ENCODE results near the gene EXOC6B.

The EXOC6B gene

DNA sequence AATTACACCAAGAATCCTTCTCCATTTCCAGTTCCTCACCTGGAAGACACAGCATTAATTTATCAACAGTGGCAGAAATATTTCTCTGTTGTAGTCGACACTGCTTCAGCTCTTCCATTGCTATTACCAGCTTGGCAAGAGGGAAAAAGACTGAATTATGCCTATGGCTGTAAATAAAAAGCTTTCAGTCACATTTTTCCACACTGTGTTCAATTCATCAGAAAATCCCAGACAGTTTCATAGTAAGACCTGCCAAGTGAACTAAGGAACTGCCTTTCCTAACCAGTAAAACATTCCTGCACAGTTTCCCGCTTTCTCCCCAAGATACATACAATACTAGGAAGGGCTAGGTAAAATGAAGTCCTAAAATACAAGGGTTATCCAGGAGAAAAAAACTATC is 94.7 kb downstream of the EXOC6B start:
- DNase-seq = no peak

DNA sequence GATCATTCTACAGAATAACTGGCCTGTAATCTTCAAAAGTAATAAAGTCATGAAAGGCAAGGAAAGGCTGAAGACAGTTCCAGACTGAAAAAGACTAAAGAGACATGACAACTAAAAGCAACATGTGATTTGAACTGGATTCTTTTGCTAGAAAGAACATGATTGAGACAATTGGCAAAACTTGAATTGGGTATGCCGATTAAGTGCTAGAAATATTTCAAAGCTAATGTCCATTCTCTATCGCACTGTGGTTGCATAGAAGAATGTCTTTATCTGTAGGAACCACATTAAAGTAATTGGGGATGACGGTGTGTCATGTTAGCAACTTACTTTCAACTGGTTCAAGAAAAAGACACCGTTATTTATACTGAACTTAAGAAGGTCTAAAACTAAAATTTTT is 98.5 kb downstream of the EXOC6B start:
- DNase-seq = no peak

DNA sequence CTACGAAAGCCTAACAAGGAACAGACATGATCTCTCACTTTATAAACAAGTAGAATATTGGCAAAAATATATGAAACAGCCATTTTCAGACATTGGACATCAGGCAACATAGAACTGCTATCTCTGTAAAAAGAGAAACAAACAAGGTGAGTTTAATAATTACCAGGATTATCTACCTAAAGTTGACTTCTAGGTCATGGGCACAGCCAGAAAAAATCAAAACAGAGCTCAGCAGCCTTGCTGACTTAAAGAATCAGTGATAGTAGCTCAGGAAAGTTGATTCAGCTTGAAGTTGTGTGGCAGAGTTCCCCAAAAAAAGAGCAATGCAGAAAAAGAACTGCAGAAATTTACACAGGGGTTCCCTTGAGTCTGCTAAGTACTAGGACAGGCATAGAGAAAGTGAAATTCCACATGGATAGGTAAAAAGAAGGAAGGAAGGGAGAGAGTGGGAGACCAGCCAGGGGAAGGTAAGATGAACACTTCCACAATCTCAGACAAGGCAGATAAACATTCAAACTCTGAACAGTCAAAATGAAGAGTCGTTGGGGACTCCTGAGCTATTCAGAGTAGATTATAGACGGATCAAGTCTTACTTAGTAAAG is 102.0 kb downstream of the EXOC6B start:
- no peak for DNase-seq

DNA sequence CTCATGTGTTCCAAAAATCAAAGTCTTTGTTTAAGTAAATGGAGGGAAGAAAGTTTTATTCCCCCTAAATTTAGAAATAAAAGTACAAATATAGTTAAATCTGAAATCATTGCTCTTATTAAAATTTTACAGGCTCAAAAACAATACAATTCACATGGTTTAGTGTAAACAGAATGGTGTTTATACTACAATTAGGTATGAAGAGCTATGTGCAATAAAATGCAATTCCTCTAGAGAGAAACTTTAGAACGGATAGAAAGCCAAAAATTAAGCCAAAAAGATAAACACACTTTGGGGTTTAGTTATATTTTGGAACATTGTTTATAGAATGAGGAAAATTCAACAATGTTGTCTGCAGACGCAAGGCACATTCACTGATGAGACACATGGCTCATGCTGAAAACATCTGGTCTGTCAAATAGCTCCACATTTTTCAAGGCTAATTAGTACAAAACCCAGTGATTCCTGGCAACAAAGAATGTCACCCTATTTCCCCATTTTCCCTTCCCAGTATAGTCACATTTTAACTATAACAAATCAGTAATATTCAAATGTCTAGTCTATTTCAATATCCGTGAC is 103.3 kb downstream of the EXOC6B start:
- DNase-seq = no peak

DNA sequence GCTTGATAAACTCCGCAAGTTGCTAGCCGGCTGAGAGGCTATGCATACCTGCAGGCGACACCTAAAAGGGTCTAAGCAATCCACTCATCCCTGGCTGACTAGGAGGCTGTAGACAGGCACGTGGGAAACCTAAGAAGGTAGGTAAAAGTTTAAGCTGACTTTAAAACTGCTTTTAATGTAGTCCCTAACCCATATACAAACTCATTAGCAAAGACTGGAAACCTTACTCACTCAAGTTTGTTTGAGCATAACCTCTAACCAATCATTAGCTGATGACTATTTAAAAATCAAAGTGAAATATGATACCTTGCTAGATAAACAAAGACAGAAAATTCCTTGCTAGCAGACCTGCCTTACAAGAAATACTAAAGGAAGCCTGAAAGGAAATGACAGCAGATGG is 106.4 kb downstream of the EXOC6B start:
- no peak for DNase-seq

DNA sequence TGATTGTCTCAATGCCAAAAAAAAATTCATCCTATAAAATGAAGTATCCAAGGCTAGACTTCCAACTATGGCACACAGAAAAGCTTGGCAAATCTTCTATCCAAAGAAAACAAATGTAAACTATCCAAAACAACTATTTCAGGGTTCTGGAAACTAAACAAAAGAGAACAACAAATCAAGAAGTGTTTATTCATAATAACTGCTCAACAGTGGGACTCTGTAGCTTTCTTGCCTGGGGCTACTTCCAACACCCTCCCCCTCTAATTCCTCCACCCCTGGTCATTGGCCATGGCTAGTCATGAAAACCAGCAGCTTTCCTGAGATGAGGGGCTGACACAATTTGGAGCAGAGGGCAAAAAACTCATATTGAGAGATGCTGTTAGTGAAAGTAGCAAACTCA is 107.0 kb downstream of the EXOC6B start:
- no peak for DNase-seq

DNA sequence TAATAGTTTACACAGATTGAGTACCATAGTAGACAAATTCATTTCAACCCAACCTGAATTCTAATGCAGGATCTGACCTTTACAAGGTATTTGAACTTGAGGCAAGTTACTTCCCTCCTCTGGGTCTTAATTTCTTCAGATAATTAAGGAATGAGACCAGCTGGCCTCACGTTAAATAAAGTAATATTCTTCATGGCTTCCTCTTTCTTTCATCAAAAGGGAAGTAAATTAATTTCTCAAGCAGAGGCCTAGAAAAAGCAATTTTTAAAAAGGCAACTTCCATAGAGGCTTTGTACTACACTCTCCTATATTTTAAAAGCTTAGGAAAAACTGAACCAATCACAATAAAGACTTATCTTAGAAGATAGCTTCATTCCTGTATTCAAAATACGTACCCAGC is 109.2 kb downstream of the EXOC6B start:
- DNase-seq = no peak

DNA sequence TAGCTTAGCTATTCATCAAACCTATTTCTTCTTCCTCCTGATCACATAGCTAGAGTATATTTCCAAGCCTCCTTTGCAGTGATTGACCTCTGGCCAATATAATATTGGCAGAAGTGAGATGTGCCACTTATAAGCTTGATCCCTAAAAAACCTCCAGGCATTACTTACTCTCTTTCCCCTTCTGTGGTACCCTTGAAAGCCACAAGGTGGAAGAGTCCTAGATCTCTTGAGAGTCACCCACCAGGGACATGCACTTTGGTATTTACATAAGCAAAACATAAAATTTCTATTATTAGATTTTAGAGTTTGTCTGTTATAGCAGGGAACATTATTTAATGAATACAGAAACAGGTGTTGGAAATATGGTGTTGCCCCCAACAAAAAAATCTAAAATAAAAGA is 112.0 kb downstream of the EXOC6B start:
- DNase-seq = no peak

DNA sequence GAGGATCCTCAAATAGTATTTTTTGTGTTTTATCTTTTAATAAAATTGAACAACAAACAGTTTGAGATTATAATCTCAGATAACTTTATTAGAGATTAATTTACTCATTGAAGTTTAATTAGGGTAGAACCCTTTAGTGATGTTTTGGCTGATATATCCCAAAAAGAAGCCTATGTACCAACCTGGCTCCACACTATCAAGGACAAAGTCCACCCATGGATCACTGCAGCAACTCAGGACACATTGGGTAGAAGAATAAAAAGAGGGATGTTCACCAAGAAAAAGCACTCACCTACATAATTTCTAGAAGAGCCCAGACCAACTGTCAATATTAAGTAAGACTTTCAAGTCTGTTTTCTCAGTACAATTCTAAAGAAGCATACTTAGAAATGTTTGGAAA is 112.9 kb downstream of the EXOC6B start:
- DNase-seq = no peak

DNA sequence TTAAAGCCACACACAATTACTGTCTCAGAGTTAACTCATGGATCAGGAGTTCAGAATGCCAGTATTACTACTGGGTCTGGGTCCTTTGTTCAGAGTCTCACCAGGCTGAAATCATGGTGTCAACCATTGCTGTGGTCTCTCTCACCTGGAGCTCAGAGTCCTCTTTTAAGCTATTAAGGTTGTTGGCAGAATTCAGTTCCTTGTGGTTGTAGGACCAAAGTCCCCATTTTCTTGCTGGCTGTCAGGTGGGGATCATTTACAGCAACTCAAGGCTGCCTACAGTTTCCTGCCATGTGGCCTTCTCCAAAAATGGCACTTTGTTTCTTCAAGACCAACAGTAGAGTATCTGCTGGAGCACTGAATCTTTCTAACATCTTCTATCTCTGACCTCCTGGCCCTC is 113.5 kb downstream of the EXOC6B start:
- DNase-seq = no peak

DNA sequence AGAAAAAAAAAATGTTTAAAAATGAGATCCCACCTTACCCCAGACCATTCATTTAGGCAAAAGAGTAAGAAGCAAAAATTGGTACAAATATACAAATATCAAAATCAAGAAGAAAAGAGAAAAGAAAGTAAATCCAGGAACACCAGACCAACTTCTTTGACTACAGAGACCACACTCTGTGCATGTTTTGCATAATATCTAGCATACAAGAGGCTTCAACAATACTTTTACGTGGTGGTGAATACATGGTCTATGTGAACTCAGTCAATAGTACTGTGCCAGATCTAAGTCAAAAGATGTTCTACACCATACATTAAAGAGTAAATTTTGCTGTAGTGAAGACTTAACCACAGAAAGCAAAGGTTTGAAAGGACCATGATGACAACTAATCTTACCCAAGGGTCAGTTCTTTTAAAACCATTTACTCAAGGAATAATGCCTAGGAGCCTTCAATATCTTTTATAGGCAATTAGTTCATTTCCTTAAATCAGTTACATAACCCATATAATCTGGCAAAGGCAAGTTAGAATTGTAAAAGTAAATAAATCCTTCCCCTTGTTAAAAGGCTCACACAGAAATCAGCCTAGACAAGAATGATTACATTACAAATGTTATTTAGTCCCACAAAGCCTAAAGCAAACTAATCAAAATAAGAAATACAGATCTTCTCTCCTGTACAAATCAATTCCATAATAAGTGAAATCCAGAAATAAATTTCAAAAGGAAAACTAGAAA is 115.2 kb downstream of the EXOC6B start:
- DNase-seq = no peak

DNA sequence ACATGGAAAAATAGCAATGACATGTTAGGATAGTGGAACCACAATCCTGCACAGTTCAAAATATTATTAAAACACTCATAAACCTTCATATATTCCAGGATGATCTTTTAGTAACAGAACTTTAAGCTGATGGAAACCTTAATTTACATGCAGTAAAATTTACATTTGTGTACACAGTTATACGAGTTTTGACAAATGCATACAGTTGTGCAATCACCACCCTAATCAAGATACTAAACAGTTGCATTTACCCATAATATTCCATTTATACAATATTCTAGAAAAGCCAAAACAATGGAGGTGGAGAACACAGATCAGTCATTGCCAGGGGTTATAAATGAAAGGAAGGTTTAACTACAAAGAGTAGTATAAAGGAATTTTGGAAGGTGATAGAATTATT is 117.6 kb downstream of the EXOC6B start:
- DNase-seq = no peak

DNA sequence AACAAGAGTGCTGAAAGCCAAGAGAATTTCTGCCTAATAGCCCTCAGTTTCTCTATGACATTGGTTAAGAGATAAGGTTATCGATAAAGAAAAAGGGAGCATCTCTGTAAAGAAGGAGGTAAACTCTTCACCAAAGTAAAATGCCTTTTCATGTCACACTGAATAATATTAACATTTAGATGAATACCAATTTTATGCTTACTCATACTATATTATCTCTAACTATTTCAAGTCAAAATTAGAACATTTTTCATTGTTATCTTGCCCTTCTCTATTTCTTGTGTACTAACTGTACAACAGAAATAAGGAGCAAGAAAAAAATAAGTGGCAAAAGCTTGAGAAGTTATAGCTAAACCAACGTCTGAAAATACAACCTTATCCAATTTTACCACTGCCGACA is 127.5 kb downstream of the EXOC6B start:
- no peak for DNase-seq

DNA sequence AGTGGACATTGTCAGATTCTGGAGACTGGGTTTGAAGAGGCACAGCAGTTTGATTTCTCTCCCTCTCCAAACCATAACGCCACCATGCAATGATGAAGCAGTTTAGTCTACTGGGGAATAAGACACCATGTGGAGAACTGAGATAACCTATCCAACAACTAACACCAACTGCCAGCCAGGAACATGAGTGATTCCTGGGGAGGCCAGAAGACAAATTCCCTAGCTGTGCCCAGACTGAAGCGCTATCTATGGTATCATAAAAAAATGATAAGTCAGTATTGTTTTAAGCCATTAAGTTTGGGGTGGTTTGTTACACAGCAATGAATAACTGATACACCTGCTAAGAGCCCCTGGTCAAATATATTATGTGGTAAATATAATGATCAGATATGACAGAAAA is 129.3 kb downstream of the EXOC6B start:
- DNase-seq = no peak

DNA sequence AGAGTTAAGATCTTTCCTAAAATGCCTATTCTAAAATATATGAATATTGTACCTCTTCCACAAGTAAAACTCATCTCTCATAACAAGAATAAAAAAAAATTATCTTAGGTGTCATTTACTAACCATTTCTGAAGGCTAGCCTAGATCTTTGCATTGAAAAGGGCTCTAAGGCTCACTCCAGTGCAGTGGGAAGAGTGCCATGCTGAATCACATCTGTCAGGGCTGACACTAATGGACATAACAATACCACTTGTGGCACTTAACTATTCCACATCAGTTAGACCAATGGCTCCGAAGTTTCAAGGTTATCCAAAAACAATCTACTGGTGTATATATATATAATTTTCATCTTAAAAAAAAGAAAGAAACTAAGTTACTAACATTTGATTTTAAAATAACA is 130.2 kb downstream of the EXOC6B start:
- DNase-seq = no peak

DNA sequence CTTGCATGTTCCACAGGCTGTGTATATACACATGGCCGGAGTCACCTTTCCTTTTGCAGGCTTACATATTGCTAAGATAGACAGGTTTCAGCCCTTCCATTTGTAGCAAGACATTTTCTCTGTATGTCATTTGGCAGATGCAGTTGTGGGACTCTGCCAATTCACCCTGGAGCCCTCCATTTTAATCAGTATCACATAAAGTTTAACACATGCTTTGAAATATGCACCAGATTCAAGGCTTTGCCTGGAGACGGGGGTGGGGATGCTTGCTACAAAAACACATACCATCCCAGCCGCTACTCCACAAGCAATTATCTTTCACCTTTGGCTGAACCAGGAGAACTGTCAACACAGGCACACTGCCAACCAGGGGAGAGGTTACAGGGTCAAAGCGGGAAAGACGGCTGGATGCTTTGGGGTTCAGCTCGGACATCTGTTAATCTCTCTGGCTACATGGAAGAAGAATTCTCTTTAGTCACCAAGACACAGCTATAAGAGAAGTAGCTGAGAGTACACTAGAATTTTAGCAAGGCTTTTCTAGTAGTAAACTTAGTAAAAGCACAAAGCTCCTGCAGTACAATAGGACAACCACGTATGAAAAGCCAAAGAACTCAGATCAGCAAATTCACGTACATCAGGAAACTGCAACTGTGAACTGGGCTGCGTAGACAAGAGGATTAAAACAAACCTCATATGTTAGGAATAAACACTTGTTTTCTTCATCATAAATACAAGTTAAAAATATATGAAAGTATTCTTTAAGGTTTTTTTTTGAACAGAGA is 130.9 kb downstream of the EXOC6B start:
- DNase-seq = no peak

DNA sequence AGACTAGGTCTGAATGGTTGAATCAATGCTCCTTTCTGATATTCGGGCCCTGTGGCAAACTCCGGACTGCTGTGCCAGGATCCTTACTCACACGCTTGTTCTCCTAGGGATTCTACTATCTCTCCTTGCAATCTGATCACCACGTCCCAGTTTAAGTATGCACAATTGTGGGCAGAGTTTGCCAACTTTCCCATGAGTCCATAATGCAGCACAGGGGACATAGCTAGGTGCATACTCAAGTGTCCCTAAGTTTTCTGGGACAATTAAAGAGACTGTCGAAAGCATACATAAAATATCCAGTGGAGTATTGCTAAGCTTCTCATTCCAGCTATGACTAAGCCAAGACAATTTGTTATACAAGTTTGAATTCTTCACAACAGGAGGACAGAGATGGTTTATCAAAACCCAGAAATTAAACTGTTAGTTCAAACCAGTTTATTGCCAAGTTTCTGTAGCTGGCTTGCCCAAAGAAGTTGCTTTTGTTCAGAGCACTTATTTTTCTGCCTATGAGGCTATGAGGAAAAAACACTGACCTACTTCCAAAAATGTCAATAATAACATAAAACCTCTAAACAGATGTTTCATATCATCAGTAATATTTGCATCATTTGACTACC is 136.1 kb downstream of the EXOC6B start:
- no peak for DNase-seq

DNA sequence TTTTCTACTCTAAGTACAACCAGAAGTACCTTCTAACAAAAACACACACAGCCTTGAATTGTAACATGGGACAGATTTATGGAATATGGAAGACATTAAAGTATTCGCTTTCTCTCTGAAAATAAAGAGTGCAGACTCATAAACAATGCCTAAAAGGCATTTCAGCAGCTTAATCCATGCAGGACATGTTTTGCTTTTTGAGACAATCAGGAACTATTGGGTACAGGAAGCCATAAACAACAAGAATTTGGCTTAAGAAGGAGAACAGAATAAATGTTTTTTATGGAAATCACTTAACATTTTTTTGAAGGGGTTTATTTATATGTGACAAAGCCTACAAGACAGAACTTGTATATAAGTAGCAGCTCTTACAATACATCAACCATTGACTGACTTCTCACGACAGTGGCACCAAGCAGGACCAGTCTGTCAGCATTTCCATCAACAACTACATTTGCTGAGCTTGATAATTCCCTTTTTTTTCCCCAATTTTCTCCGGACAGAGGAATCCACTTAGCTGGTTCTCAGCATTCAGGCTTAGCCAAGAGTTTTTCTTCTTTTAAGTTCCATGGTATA is 140.1 kb downstream of the EXOC6B start:
- no peak for DNase-seq

DNA sequence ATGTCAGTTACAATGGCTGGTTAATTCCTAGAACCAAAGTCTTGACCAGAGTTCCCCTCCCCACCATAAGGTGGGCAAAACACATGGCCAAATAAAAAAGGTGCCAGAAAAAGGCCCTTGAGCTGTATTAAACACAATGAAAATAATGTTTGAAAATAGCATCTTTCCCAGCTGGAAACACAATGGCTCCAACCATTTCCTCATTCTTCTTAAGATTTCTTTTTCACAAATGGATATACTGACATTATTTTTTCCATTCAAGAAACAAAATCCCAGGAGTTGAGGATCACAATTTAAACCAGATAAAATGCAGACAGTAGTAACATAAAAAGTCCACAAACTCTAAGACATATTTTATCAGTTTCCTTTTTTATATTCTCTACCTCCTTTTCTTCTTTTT is 143.8 kb downstream of the EXOC6B start:
- DNase-seq = no peak

DNA sequence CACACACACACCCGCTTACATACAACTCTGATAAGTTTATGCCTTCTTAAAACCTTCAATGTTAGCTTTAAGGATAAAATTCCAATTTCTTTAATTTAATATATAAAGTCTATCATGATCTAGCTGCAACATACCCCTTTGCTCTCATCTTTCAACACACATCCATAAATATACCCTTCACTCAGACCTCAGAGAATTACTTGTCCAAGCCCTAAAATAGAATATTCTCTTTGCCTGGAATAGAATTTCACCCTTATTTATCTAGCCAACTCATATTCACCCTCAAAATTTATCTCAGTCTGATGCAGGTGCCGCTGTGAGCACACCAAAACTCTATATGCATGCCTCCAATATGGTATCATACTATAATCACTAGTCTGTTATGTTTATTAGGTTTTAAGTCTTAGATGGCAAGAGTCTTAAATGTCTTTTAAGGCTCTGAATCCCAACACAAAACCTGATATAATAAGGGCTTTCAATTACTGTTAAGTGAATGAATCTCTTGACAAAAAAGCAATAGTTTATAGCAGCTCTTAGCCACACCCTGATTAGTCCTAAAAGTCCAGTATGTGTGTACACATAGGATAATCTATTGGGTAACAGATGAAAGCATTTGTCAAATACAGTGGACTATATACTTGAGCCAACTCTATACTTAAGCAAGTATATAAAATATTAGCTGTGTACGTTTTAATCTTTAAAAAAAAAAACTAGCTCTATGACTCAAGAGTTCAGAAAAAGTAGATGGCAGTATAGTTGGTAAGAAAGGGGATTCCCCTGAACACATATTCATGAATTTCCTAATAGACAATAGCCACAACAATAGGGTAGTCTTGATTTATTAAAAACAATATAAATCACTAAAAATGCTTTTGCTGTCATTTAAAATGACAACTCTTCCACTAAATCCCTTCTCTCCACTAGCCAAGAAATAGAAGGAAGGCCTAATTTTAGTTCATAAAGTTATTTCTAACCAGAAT is 144.5 kb downstream of the EXOC6B start:
- no peak for DNase-seq

DNA sequence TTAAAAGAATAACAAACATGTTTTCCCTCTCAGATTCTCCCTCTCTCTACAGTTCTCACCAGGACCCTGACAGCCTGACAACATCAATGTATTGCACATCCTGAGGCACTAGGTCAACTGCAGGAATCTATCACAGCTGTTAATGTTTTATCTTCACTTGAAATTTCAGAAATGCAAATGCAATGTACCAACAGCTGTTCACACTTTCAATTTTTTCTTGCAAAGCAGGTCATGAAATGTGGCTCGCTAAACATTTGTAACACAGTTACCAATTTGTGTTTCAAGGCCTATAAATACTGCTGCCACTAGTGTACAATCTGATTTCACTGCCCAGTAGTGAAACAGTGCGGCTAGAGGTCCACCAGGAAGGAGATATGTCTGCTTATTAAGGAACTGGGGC is 147.8 kb downstream of the EXOC6B start:
- DNase-seq = no peak

All from activated gamma-delta T cell (primary cell).